ENCODE results near the gene SF3B3.

Gene SF3B3

GRCh38 chr16:70573451-70574121 is 50.0 kb downstream of the SF3B3 start:
- no peak overlapping the region for H3K27ac ChIP-seq (ENCODE audit: insufficient read depth, low read length, poor library complexity, severe bottlenecking)
- no peaks in the 10 kb centered on the region for H3K4me1 ChIP-seq (ENCODE audit: control insufficient read depth, insufficient read depth, low read length, poor library complexity, severe bottlenecking)
- peaks cover 44% of the 10 kb centered on the region for H3K36me3 ChIP-seq (ENCODE audit: control insufficient read depth, insufficient read depth, low read length)
- H3K27me3 ChIP-seq (replicated peaks; ENCODE audit: control insufficient read depth, insufficient read depth, low read length, poor library complexity, severe bottlenecking) = no peaks in the 10 kb centered on the region
- no peak for DNase-seq
- no peak overlapping the region for H3K4me3 ChIP-seq (ENCODE audit: insufficient read depth, low read depth, low read length, poor library complexity, severe bottlenecking)
- no peaks in the 10 kb centered on the region for H3K9me3 ChIP-seq (ENCODE audit: control insufficient read depth, low read length)

- no peaks in the 10 kb centered on the region for H3K27me3 ChIP-seq (replicated peaks; ENCODE audit: control insufficient read depth, insufficient read depth, low read length, poor library complexity, severe bottlenecking)
- no peak for DNase-seq
- H3K27ac ChIP-seq (ENCODE audit: insufficient read depth, low read length, poor library complexity, severe bottlenecking) = no peak overlapping the region
- H3K4me1 ChIP-seq (ENCODE audit: control insufficient read depth, insufficient read depth, low read length, poor library complexity, severe bottlenecking) = no peaks in the 10 kb centered on the region
- peaks cover 32% of the 10 kb centered on the region for H3K36me3 ChIP-seq (ENCODE audit: control insufficient read depth, insufficient read depth, low read length)
- no peaks in the 10 kb centered on the region for H3K9me3 ChIP-seq (ENCODE audit: control insufficient read depth, low read length)
- H3K4me3 ChIP-seq (ENCODE audit: insufficient read depth, low read depth, low read length, poor library complexity, severe bottlenecking) = no peak overlapping the region
Measured at GRCh38 chr16:70574595-70575271, 51.1 kb downstream of the SF3B3 start.

GRCh38 chr16:70575376-70575775 is 51.8 kb downstream of the SF3B3 start:
- Histone ChIP-seq H3K4me3 (ENCODE audit: insufficient read depth, low read depth, low read length, poor library complexity, severe bottlenecking) (no peak overlapping the region), H3K27me3 (replicated peaks; ENCODE audit: control insufficient read depth, insufficient read depth, low read length, poor library complexity, severe bottlenecking) (no peaks in the 10 kb centered on the region), H3K36me3 (ENCODE audit: control insufficient read depth, insufficient read depth, low read length) (peaks cover 26% of the 10 kb centered on the region), H3K9me3 (ENCODE audit: control insufficient read depth, low read length) (no peaks in the 10 kb centered on the region), H3K4me1 (ENCODE audit: control insufficient read depth, insufficient read depth, low read length, poor library complexity, severe bottlenecking) (no peaks in the 10 kb centered on the region), H3K27ac (ENCODE audit: insufficient read depth, low read length, poor library complexity, severe bottlenecking) (no peak overlapping the region)
- no peak for DNase-seq

- no peak for DNase-seq
- H3K4me3 ChIP-seq (ENCODE audit: insufficient read depth, low read depth, low read length, poor library complexity, severe bottlenecking) = no peak overlapping the region
- H3K27me3 ChIP-seq (replicated peaks; ENCODE audit: control insufficient read depth, insufficient read depth, low read length, poor library complexity, severe bottlenecking) = no peaks in the 10 kb centered on the region
- no peak overlapping the region for H3K27ac ChIP-seq (ENCODE audit: insufficient read depth, low read length, poor library complexity, severe bottlenecking)
- no peaks in the 10 kb centered on the region for H3K4me1 ChIP-seq (ENCODE audit: control insufficient read depth, insufficient read depth, low read length, poor library complexity, severe bottlenecking)
- H3K36me3 ChIP-seq (ENCODE audit: control insufficient read depth, insufficient read depth, low read length) = peaks cover 13% of the 10 kb centered on the region
- no peaks in the 10 kb centered on the region for H3K9me3 ChIP-seq (ENCODE audit: control insufficient read depth, low read length)
Measured at GRCh38 chr16:70576431-70577255, 53.0 kb downstream of the SF3B3 start.

GRCh38 chr16:70577256-70577698 is 53.7 kb downstream of the SF3B3 start:
- no peaks in the 10 kb centered on the region for H3K9me3 ChIP-seq (ENCODE audit: control insufficient read depth, low read length)
- peaks cover 7% of the 10 kb centered on the region for H3K36me3 ChIP-seq (ENCODE audit: control insufficient read depth, insufficient read depth, low read length)
- H3K27me3 ChIP-seq (replicated peaks; ENCODE audit: control insufficient read depth, insufficient read depth, low read length, poor library complexity, severe bottlenecking) = no peaks in the 10 kb centered on the region
- no peak overlapping the region for H3K27ac ChIP-seq (ENCODE audit: insufficient read depth, low read length, poor library complexity, severe bottlenecking)
- no peaks in the 10 kb centered on the region for H3K4me1 ChIP-seq (ENCODE audit: control insufficient read depth, insufficient read depth, low read length, poor library complexity, severe bottlenecking)
- no peak for DNase-seq
- no peak overlapping the region for H3K4me3 ChIP-seq (ENCODE audit: insufficient read depth, low read depth, low read length, poor library complexity, severe bottlenecking)

GRCh38 chr16:70578035-70578434 is 54.4 kb downstream of the SF3B3 start:
- H3K36me3 ChIP-seq (ENCODE audit: control insufficient read depth, insufficient read depth, low read length) = no peaks in the 10 kb centered on the region
- no peaks in the 10 kb centered on the region for H3K27me3 ChIP-seq (replicated peaks; ENCODE audit: control insufficient read depth, insufficient read depth, low read length, poor library complexity, severe bottlenecking)
- H3K4me3 ChIP-seq (ENCODE audit: insufficient read depth, low read depth, low read length, poor library complexity, severe bottlenecking) = no peak overlapping the region
- H3K27ac ChIP-seq (ENCODE audit: insufficient read depth, low read length, poor library complexity, severe bottlenecking) = no peak overlapping the region
- H3K9me3 ChIP-seq (ENCODE audit: control insufficient read depth, low read length) = no peaks in the 10 kb centered on the region
- no peaks in the 10 kb centered on the region for H3K4me1 ChIP-seq (ENCODE audit: control insufficient read depth, insufficient read depth, low read length, poor library complexity, severe bottlenecking)
- no peak for DNase-seq

- Histone ChIP-seq H3K4me1 (ENCODE audit: control insufficient read depth, insufficient read depth, low read length, poor library complexity, severe bottlenecking) (no peaks in the 10 kb centered on the region), H3K9me3 (ENCODE audit: control insufficient read depth, low read length) (no peaks in the 10 kb centered on the region), H3K4me3 (ENCODE audit: insufficient read depth, low read depth, low read length, poor library complexity, severe bottlenecking) (no peak overlapping the region), H3K36me3 (ENCODE audit: control insufficient read depth, insufficient read depth, low read length) (no peaks in the 10 kb centered on the region), H3K27ac (ENCODE audit: insufficient read depth, low read length, poor library complexity, severe bottlenecking) (no peak overlapping the region), H3K27me3 (replicated peaks; ENCODE audit: control insufficient read depth, insufficient read depth, low read length, poor library complexity, severe bottlenecking) (no peaks in the 10 kb centered on the region)
- DNase-seq = no peak
Measured at GRCh38 chr16:70579248-70579647, 55.6 kb downstream of the SF3B3 start.

- no peaks in the 10 kb centered on the region for H3K27me3 ChIP-seq (replicated peaks; ENCODE audit: control insufficient read depth, insufficient read depth, low read length, poor library complexity, severe bottlenecking)
Measured at GRCh38 chr16:70579648-70580630, 56.3 kb downstream of the SF3B3 start.

GRCh38 chr16:70582280-70582978 is 58.8 kb downstream of the SF3B3 start:
- DNase-seq = no peak
- Histone ChIP-seq H3K36me3 (ENCODE audit: control insufficient read depth, insufficient read depth, low read length) (no peaks in the 10 kb centered on the region), H3K4me3 (ENCODE audit: insufficient read depth, low read depth, low read length, poor library complexity, severe bottlenecking) (no peak overlapping the region), H3K4me1 (ENCODE audit: control insufficient read depth, insufficient read depth, low read length, poor library complexity, severe bottlenecking) (no peaks in the 10 kb centered on the region), H3K9me3 (ENCODE audit: control insufficient read depth, low read length) (no peaks in the 10 kb centered on the region), H3K27ac (ENCODE audit: insufficient read depth, low read length, poor library complexity, severe bottlenecking) (no peak overlapping the region), H3K27me3 (replicated peaks; ENCODE audit: control insufficient read depth, insufficient read depth, low read length, poor library complexity, severe bottlenecking) (no peaks in the 10 kb centered on the region)

More at GRCh38 chr16:70579648-70580630, 56.3 kb downstream of the SF3B3 start:
- Histone ChIP-seq H3K27ac (ENCODE audit: insufficient read depth, low read length, poor library complexity, severe bottlenecking) (no peak overlapping the region), H3K36me3 (ENCODE audit: control insufficient read depth, insufficient read depth, low read length) (no peaks in the 10 kb centered on the region), H3K4me1 (ENCODE audit: control insufficient read depth, insufficient read depth, low read length, poor library complexity, severe bottlenecking) (no peaks in the 10 kb centered on the region), H3K4me3 (ENCODE audit: insufficient read depth, low read depth, low read length, poor library complexity, severe bottlenecking) (no peak overlapping the region), H3K9me3 (ENCODE audit: control insufficient read depth, low read length) (no peaks in the 10 kb centered on the region)
- no peak for DNase-seq

Measured in effector memory CD4-positive, alpha-beta T cell (primary cell).